Endothelial cell of umbilical vein (primary cell): ENCODE measurements around the gene MARK1. TPM values are rescaled to one million over a fixed set of nuclear protein-coding genes. Genes with fewer than 3 reads are reported as not detected.

Experiments
- BruUV-seq: library from RNA; stranded (reverse); fragments of 400-500 nt; replicated peaks from 2 replicates; lab custom pipeline; 2021; lab: Mats Ljungman, UMichigan
- CTCF ChIA-PET: fragments of 300-600, 350-600 bp; sonication (Branson Sonifier 250); formaldehyde crosslinking; loops from one replicate; lab custom pipeline; 2021; ENCODE audit warnings: antibody characterized with exemption, inconsistent platforms; lab: Charles Lee
- POLR2A ChIA-PET: fragments of 300-600, 350-600 bp; sonication (Branson Sonifier 250); formaldehyde crosslinking; loops from one replicate; lab custom pipeline; 2021; ENCODE audit warnings: antibody characterized with exemption, inconsistent platforms; lab: Charles Lee
- DNase-seq: peaks from one replicate; pipeline ENCODE4 v3.0.0-alpha.2; 2011; ENCODE audit warnings: low read depth, low spot score
- FAIRE-seq: peaks from 2 replicates; lab custom pipeline; 2011; peaks lifted over from hg19 to GRCh38; lab: Jason Lieb, UNC
- H2AFZ ChIP-seq: 2 replicates; pipeline ENCODE4 v1.6.0; 2012; ENCODE audit warnings: low read depth, low read length, control low read depth, inconsistent platforms
- H3K27ac ChIP-seq: 2 replicates; pipeline ENCODE4 v1.5.1; 2011; ENCODE audit warnings: low read depth, mild to moderate bottlenecking, control low read depth, low read length, moderate library complexity; ENCODE audit not compliant: insufficient read depth
- H3K27me3 ChIP-seq, 2 experiments: 2 replicates each; pipeline versions ENCODE4 v1.6.0 to v1.6.1; 2011; ENCODE audit warnings: low read length in 2 of 2, mixed read lengths in 1 of 2; ENCODE audit not compliant: control insufficient read depth in 2 of 2, insufficient read depth in 2 of 2
- H3K36me3 ChIP-seq, 2 experiments: 2 replicates in 1 of 2; 3 replicates in 1 of 2; pipeline ENCODE4 v1.5.1; 2011; ENCODE audit warnings: low read length in 2 of 2, mild to moderate bottlenecking in 1 of 2, moderate library complexity in 1 of 2; ENCODE audit not compliant: control insufficient read depth in 2 of 2, insufficient read depth in 2 of 2; ENCODE audit errors: extremely low read depth in 1 of 2
- H3K4me1 ChIP-seq: 3 replicates; pipeline ENCODE4 v1.5.1; 2011; ENCODE audit warnings: mild to moderate bottlenecking, low read length; ENCODE audit not compliant: control insufficient read depth, insufficient read depth; ENCODE audit errors: extremely low read depth
- H3K4me2 ChIP-seq: 2 replicates; pipeline ENCODE4 v1.6.1; 2011; ENCODE audit warnings: low read length, control low read depth, mixed read lengths; ENCODE audit not compliant: insufficient read depth
- H3K4me3 ChIP-seq, 3 experiments: fragments of 200-600 bp in 1 of 3; sonication (generic), shearing (Covaris generic) in 1 of 3; replicated peaks in 1 of 3; 2 replicates each; pipeline ENCODE4 v1.5.1; 2011 to 2016; ENCODE audit warnings: control low read depth in 3 of 3, low read length in 3 of 3, mild to moderate bottlenecking in 2 of 3, inconsistent platforms in 1 of 3, low read depth in 1 of 3, moderate library complexity in 1 of 3; ENCODE audit not compliant: insufficient read depth in 1 of 3
- H3K79me2 ChIP-seq: 2 replicates; pipeline ENCODE4 v1.6.0; 2012; ENCODE audit warnings: low read length, inconsistent platforms; ENCODE audit not compliant: control insufficient read depth, insufficient read depth
- H3K9ac ChIP-seq: replicated peaks from 2 replicates; pipeline ENCODE3; 2011; ENCODE audit warnings: low read length, control low read depth; ENCODE audit not compliant: insufficient read depth; ENCODE audit errors: extremely low read depth
- H3K9me1 ChIP-seq: replicated peaks from 3 replicates; pipeline ENCODE4 v1.6.0; 2011; ENCODE audit warnings: mild to moderate bottlenecking, low read length; ENCODE audit not compliant: control insufficient read depth, insufficient read depth; ENCODE audit errors: extremely low read depth
- H3K9me3 ChIP-seq: replicated peaks from 2 replicates; pipeline ENCODE4 v1.5.1; 2012; ENCODE audit warnings: low read length, inconsistent platforms; ENCODE audit not compliant: control insufficient read depth, insufficient read depth
- H4K20me1 ChIP-seq: replicated peaks from 2 replicates; pipeline ENCODE3; 2011; ENCODE audit warnings: mild to moderate bottlenecking, low read length; ENCODE audit not compliant: control insufficient read depth, insufficient read depth; ENCODE audit errors: extremely low read depth
- CTCF ChIP-seq, 2 donors: IDR thresholded peaks; 1 replicate in 1 of 2; 2 replicates in 1 of 2; pipeline ENCODE4 v1.5.1; 2011; ENCODE audit warnings: low read length in 2 of 2, mild to moderate bottlenecking in 2 of 2, moderate library complexity in 2 of 2, control low read depth in 1 of 2, inconsistent platforms in 1 of 2, low read depth in 1 of 2; ENCODE audit not compliant: insufficient read depth in 1 of 2; ENCODE audit errors: extremely low read depth in 1 of 2
- EZH2 ChIP-seq: IDR thresholded peaks from 2 replicates; pipeline ENCODE4 v1.6.1; 2012; ENCODE audit warnings: borderline replicate concordance, low read depth, mild to moderate bottlenecking, moderate library complexity, low read length, inconsistent platforms; ENCODE audit not compliant: severe bottlenecking
- GATA2 ChIP-seq: IDR thresholded peaks from 2 replicates; pipeline ENCODE4 v1.7.0; 2011; ENCODE audit warnings: low read depth, mild to moderate bottlenecking, moderate library complexity, mixed read lengths, low read length; ENCODE audit not compliant: insufficient read length, insufficient read depth
- MAX ChIP-seq: IDR thresholded peaks from 2 replicates; pipeline ENCODE4 v1.6.1; 2011; ENCODE audit not compliant: insufficient read depth, insufficient read length
- MYC ChIP-seq: IDR thresholded peaks from one replicate; pipeline ENCODE4 v1.6.1; 2011; ENCODE audit warnings: mild to moderate bottlenecking, low read depth, low read length
- POLR2A ChIP-seq: IDR thresholded peaks from 2 replicates; pipeline ENCODE4 v1.6.1; 2012; ENCODE audit warnings: low read depth, mild to moderate bottlenecking, control low read depth, low read length
- POLR2AphosphoS5 ChIP-seq: IDR thresholded peaks from 2 replicates; pipeline ENCODE4 v1.6.1; 2012; ENCODE audit warnings: low read depth, mild to moderate bottlenecking, control low read depth, low read length, moderate library complexity; ENCODE audit not compliant: insufficient read depth
- dilution Hi-C: fragments of 300-500 bp; cut with MboI; formaldehyde crosslinking; loops from one replicate; pipeline ENCODE4 v1.15.0; 2019; ENCODE audit warnings: low sequenced_read_pairs; ENCODE audit not compliant: extremely low pct_ligation_motif_present
- intact Hi-C: fragments of 100-400 bp; cut with micrococcal nuclease; formaldehyde crosslinking; loops from one replicate; pipeline ENCODE4 v1.10.0; 2022
- polyA plus RNA-seq, 4 experiments: library from polyadenylated mRNA; depleted of rRNA in 3 of 4; stranded (reverse) in 3 of 4; unstranded in 1 of 4; fragments of >200 nt; gene quantifications; 2 replicates each; pipeline versions ENCODE4 v1.2.1 to v1.2.3, GENCODE V29; 2011 to 2012; ENCODE audit warnings: missing spikeins in 1 of 4
- total RNA-seq: library from RNA; stranded (reverse); gene quantifications from 2 replicates; pipeline ENCODE4 v1.2.3, GENCODE V29; 2021

MARK1 gene
- total and polyA plus RNA-seq, 2 donors (not counting 3 experiments of a cell fraction or from before 2014, with no cell fraction given), result 1.2 to 5.5 TPM

- no peak for DNase-seq
- H3K27me3 ChIP-seq, result no peaks in the 10 kb centered on the region
- peaks cover 17% of the 10 kb centered on the region for H3K4me1 ChIP-seq
- H3K4me3 ChIP-seq, result peak overlapping the region in 2 of 3 experiments; percentile 44 to 78
- no peak overlapping the region for H3K9ac ChIP-seq
- H3K36me3 ChIP-seq, result no peaks in the 10 kb centered on the region
- no peak for FAIRE-seq
- no peak overlapping the region for H3K27ac ChIP-seq
- no peaks in the 10 kb centered on the region for H4K20me1 ChIP-seq
- intact Hi-C loops, result loop anchor here (1.0 to 10.0 kb wide), 7 partner anchors 8 to 505 kb away; partner anchors contain the start of genes MARK1 and MTARC2
- peaks cover 15% of the 10 kb centered on the region for H3K79me2 ChIP-seq
- H3K9me3 ChIP-seq, result no peaks in the 10 kb centered on the region
- ChIA-PET POLR2A (no interaction called here), CTCF (interaction anchor here (0.8 to 7.3 kb wide), 3 partner anchors 10 to 87 kb away, joined by 3 to 83 read pairs (median 40); no protein-coding TSS in a partner anchor)
- no peaks in the 10 kb centered on the region for H3K9me1 ChIP-seq
- no peak for TF ChIP-seq POLR2AphosphoS5
- TF ChIP-seq MAX, result no peak
- TF ChIP-seq GATA2, result no peak
- TF ChIP-seq POLR2A, result no peak
- no peak for TF ChIP-seq CTCF (IDR thresholded peaks at IDR 0.05; ENCODE audit: extremely low read depth in 1 of 2, insufficient read depth in 1 of 2, low read depth in 1 of 2, low read length in 2 of 2)
- no peak for TF ChIP-seq EZH2
- TF ChIP-seq MYC, result no peak
- no TSS peak for BruUV-seq
- peak overlapping the region; percentile 90 for H3K4me2 ChIP-seq
- peak overlapping the region; percentile 79 for H2AFZ ChIP-seq
- dilution Hi-C loops, result no loop called here
Measured at GRCh38 chr1:220689666-220690065, 161.7 kb downstream of the MARK1 start.
